Renal pelvis (tissue), 4 donors: ENCODE measurements around the gene ZBTB45. TPM values are rescaled to one million over a fixed set of nuclear protein-coding genes. Genes with fewer than 3 reads are reported as not detected.
"Not testable (repeated sequence)": the region's sequence is repeated elsewhere in the genome, so short reads cannot be mapped to it uniquely, and the experiment has no call there.

Source experiments
- DNase-seq: peaks from one replicate; pipeline ENCODE4 v3.0.0-alpha.2; 2013
- polyA plus RNA-seq, 3 donors: library from polyadenylated mRNA; unstranded; fragments of 120-200 nt; gene quantifications; one replicate each; pipeline ENCODE4 v1.2.1, GENCODE V29; 2013; ENCODE audit not compliant: insufficient read length in 3 of 3

Gene ZBTB45
- polyA plus RNA-seq, 3 donors, result 14.5 to 19.1 (median 16.1) TPM

- no peak for DNase-seq
These were observed 41.7 kb downstream of the ZBTB45 start for GRCh38 chr19:58477871-58478270.

DNA sequence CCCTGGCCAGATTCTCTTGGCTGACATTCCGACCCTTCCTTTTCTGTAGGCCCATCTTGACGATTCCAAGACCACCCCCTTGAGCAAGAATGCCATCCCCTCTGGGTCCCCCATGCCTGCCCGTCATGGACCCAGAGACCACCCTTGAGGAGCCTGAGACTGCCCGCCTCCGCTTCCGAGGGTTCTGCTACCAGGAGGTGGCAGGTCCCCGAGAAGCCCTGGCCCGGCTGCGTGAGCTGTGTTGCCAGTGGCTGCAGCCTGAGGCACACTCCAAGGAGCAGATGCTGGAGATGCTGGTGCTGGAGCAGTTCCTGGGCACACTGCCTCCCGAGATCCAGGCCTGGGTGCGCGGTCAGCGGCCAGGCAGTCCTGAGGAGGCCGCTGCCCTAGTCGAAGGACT is 42.5 kb downstream of the ZBTB45 start:
- no peak for DNase-seq

DNA sequence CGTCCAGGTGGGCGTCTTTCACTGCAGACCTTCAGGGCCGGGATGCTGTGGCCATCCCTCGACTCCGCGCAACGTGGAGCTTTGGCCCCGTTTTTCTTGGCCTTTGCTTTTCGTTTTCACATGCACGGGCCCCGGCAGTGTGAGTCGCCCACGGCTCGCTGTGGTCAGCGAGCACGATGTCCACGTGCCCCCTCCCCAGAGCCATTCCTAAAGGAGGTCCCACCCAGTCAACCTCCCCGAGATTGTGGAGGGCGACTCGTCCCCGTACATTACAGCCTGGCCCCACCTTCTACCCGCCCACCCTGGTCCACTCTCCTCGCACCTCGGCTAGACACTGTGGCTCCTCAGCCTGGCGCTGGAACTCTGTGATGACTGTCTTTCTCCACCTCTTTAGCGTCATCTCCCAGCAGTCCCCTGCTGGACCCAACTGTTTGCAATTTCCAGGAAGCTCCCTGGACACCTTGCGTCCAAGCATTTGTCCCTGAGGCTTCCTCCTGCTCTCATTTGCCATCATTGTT is 43.1 kb downstream of the ZBTB45 start:
- DNase-seq, result no peak

GRCh38 chr19:58475714-58476497 is 43.7 kb downstream of the ZBTB45 start, which contains the start of gene ZNF446:
Gene ZNF446 (plus strand): TSS chr19:58476352. CDS start chr19:58477219, 867 bp downstream.
- DNase-seq, result peak; percentile 97

DNA sequence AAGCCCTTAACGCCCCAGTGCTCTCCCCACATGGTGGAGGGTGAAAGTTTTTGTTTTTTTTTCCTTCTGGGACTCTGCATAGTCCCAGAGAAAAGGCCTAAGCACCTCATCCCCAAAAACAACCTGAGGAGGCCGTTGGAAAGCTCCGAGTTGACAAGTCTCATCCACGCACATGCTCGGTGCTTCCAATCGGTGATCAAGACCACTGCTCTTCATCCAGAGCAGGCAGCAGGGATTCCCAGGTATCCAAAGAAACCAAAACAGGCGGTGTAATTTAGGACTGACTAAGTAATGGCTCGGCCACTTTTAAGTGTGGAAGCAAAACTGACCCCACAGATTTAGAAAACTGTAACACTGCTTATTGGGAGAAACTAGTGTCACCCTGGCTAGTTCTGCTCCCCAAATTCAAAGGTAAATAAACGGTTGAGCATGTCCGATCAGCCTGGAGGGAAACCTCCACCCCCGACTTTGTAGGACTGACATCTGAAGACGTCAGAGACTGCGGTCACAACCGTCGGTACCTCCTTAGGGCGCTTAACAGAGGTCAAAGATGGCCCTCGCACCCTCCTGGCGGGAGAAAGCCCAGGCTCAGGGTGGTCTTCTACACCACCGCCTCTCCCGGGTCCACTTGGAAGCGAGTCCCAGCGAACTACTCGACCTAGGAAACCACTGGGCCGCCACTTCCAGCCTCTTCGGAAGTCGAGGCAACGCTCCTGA is 44.5 kb downstream of the ZBTB45 start:
- DNase-seq, result no peak

GRCh38 chr19:58474291-58474996 is 45.2 kb downstream of the ZBTB45 start:
- DNase-seq, result no peak

GRCh38 chr19:58473775-58474174 is 45.8 kb downstream of the ZBTB45 start:
- DNase-seq, result no peak

DNA sequence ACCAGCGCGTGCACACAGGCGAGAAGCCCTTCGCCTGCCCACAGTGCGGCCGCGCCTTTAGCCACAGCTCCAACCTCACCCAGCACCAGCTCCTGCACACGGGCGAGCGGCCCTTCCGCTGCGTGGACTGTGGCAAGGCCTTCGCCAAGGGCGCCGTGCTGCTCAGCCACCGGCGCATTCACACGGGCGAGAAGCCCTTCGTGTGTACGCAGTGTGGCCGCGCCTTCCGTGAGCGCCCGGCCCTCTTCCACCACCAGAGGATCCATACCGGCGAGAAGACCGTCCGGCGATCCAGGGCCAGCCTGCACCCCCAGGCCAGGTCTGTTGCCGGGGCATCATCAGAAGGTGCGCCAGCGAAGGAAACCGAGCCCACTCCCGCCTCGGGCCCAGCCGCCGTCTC is 47.9 kb downstream of the ZBTB45 start:
- DNase-seq, result no peak

GRCh38 chr19:58470837-58471543 is 48.6 kb downstream of the ZBTB45 start:
- not testable (repeated sequence) for DNase-seq

GRCh38 chr19:58469241-58470013 is 50.2 kb downstream of the ZBTB45 start:
- no peak for DNase-seq

DNA sequence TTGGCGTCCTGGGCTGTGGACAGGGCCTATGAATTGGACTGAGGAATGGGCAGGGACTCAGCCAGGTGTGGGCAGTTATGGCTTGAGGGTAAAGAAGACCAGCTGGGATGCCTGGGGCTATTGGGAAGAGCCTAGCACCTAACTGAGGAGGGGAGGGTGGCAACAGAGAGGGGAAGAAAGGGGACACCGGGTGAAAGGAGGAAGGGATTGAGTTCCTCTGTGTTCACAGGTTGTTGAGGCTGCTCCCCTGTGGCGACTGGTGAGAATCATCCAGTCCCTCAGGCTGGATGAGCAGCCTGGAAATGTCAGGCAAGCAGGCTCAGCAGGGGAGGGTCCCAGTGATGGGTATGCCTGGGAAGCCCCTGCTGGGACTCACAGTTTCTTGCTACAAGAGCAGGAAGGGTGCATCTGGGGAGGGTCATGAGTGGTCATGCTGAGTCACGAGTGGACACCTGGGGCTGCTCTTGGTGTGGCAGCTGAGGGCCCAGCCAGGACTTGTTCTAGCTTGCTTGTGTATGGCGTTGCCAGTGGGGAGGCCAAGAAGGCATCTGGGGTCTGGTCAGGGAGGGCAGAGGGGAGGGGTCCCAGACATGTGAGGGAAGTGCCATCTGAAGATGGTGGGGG is 51.3 kb downstream of the ZBTB45 start:
- no peak for DNase-seq

DNA sequence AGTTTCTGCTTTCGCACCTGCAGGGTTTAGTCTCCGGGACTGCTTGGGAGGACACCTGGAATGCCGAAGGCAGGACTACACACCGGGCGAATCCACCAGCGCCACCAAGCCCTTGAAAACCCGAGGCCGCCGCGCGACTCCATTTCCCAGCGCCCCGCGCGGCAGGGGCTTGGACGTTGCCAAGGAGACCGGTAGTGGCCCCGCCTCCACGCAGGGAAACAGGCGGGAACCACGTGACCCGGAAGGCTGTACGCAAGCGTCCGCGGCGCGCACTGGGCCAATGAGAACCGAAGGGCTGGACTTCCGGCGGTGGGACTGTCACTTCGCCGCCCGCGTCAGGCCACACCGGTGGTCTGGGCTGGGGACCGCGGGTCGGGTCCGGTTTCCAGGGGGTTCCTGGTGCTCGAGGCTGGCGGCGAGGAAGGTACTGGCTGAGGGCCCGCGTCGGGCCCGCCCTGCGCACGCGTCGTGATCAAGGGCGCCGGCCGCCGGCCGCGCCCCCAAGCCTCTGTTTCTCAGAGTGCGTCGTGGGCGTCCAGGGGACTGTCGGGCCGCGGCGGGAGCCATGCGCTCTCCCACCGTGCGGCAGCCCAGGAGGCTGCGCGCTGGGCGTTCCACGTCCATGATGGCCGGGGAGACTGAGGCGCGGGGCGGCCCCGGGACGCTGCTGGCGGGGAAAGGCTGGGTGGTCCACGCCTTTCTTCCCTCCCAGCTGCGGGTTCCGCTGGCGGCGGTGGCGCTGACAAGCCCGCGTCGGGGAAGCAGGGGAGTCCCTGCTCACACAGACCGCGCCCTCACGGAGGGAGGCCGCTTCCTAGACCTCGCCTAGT is 52.6 kb downstream of the ZBTB45 start, which contains the start of gene ZNF324:
Gene ZNF324 (plus strand): TSS at position 321 of the 830 bp plus-strand sequence. CDS start 2,106 bp downstream, outside the sequence.
- DNase-seq, result peak; percentile 97

- no peak for DNase-seq
These were observed 53.4 kb downstream of the ZBTB45 start for GRCh38 chr19:58466089-58466759.

Other genes with a start within 250 kb of the ZBTB45 start
- 10 to 100 TPM in 2 of 3 donors, 1 to 10 TPM in 1; 6.6 to 10.7 (median 10.5) TPM for gene ZNF8, start 240.9 kb downstream of the ZBTB45 start, polyA plus RNA-seq
- 10 to 100 TPM; 53.5 to 61.2 (median 59.1) TPM for gene ERVK3-1, start 214.4 kb downstream of the ZBTB45 start, polyA plus RNA-seq
- 1 to 10 TPM; 3.8 to 4.1 (median 4.0) TPM for gene ZSCAN22, start 192.8 kb downstream of the ZBTB45 start, polyA plus RNA-seq
- 1 to 10 TPM; 1.6 to 2.1 (median 2.0) TPM for gene A1BG, start 166.3 kb downstream of the ZBTB45 start, polyA plus RNA-seq
- gene ZNF497, start 157.1 kb downstream of the ZBTB45 start, polyA plus RNA-seq, result 1 to 10 TPM; 5.0 to 7.1 (median 5.5) TPM
- gene ZNF837, start 138.8 kb downstream of the ZBTB45 start, polyA plus RNA-seq, result 1 to 10 TPM; 5.6 to 6.2 (median 5.8) TPM
- 1,000 to 10,000 TPM in 2 of 3 donors, 100 to 1,000 TPM in 1; 960 to 1,160 (median 1,095) TPM for gene RPS5, start 132.5 kb downstream of the ZBTB45 start, polyA plus RNA-seq
- not detected for gene RNF225, start 124.2 kb downstream of the ZBTB45 start, polyA plus RNA-seq
- 10 to 100 TPM; 13.2 to 16.5 (median 13.9) TPM for gene ZNF584, start 111.2 kb downstream of the ZBTB45 start, polyA plus RNA-seq
- gene ZNF132, start 79.7 kb downstream of the ZBTB45 start, polyA plus RNA-seq, result 10 to 100 TPM; 13.6 to 16.7 (median 15.1) TPM
- 1 to 10 TPM; 7.2 to 7.6 (median 7.2) TPM for gene ZNF324B, start 68.2 kb downstream of the ZBTB45 start, polyA plus RNA-seq
- 10 to 100 TPM; 10.0 to 13.4 (median 11.0) TPM for gene ZNF324, start 52.7 kb downstream of the ZBTB45 start, polyA plus RNA-seq
- 10 to 100 TPM; 17.3 to 23.4 (median 19.3) TPM for gene ZNF446, start 43.5 kb downstream of the ZBTB45 start, polyA plus RNA-seq
- 10 to 100 TPM; 13.3 to 13.8 (median 13.6) TPM for gene SLC27A5, start 7.8 kb downstream of the ZBTB45 start, polyA plus RNA-seq
- gene TRIM28, start 24.3 kb upstream of the ZBTB45 start, polyA plus RNA-seq, result 100 to 1,000 TPM; 644 to 816 (median 758) TPM
- gene CHMP2A, start 35.3 kb upstream of the ZBTB45 start, polyA plus RNA-seq, result 100 to 1,000 TPM; 117 to 136 (median 126) TPM
- 100 to 1,000 TPM in 1 of 3 donors, 10 to 100 TPM in 2; 90.2 to 109 (median 97.5) TPM for gene UBE2M, start 38.8 kb upstream of the ZBTB45 start, polyA plus RNA-seq
- gene MZF1, start 53.5 kb upstream of the ZBTB45 start, polyA plus RNA-seq, result 10 to 100 TPM; 31.0 to 59.2 (median 54.2) TPM